GM23338 (cell line): ENCODE data around the gene PGC. TPM values are rescaled to one million over a fixed set of nuclear protein-coding genes. Genes with fewer than 3 reads are reported as not detected.

ENCODE experiments used
- ATAC-seq: fragments of 200-7000 bp; cut with Tn5 transposase; 3 replicates; pipeline ENCODE4 v1.9.1; 2020
- DNase-seq: peaks from one replicate; pipeline ENCODE4 v3.0.0-alpha.2; 2015; ENCODE audit warnings: low spot score
- H2AFZ ChIP-seq: fragments of 200-600 bp; sonication (generic); 2 replicates; pipeline ENCODE4 v1.8.0; 2016; ENCODE audit warnings: antibody characterized with exemption, mild to moderate bottlenecking, moderate library complexity
- H3F3A ChIP-seq: fragments of 200-600 bp; sonication (generic); replicated peaks from 2 replicates; pipeline ENCODE4 v1.8.0; 2017; ENCODE audit warnings: antibody characterized with exemption, mixed run types, low read depth
- H3K27ac ChIP-seq: fragments of 200-600 bp; sonication (generic); 2 replicates; pipeline ENCODE4 v1.6.1; 2016; ENCODE audit warnings: low read depth
- H3K27me3 ChIP-seq: fragments of 200-600 bp; sonication (generic); 2 replicates; pipeline ENCODE4 v1.8.0; 2016; ENCODE audit warnings: mild to moderate bottlenecking, mixed run types, moderate library complexity; ENCODE audit not compliant: insufficient read depth
- H3K36me3 ChIP-seq: fragments of 200-600 bp; sonication (generic); 2 replicates; pipeline ENCODE4 v1.8.0; 2016; ENCODE audit warnings: mild to moderate bottlenecking; ENCODE audit not compliant: insufficient read depth
- H3K4me1 ChIP-seq: fragments of 200-600 bp; sonication (generic); 2 replicates; pipeline ENCODE4 v1.8.0; 2016; ENCODE audit warnings: mild to moderate bottlenecking, moderate library complexity; ENCODE audit not compliant: insufficient read depth
- H3K4me2 ChIP-seq: fragments of 200-600 bp; sonication (generic); 2 replicates; pipeline ENCODE4 v1.7.1; 2017; ENCODE audit warnings: mixed run types
- H3K4me3 ChIP-seq: fragments of 200-600 bp; sonication (generic); 2 replicates; pipeline ENCODE4 v1.6.1; 2016; ENCODE audit warnings: mixed run types
- H3K79me2 ChIP-seq: fragments of 200-600 bp; sonication (generic); replicated peaks from 2 replicates; pipeline ENCODE4 v1.8.0; 2017; ENCODE audit warnings: mild to moderate bottlenecking; ENCODE audit not compliant: insufficient read depth
- H3K9me2 ChIP-seq: fragments of 200-600 bp; sonication (generic); 2 replicates; pipeline ENCODE4 v1.8.0; 2017; ENCODE audit not compliant: insufficient read depth
- H4K20me1 ChIP-seq: fragments of 200-600 bp; sonication (generic); replicated peaks from 2 replicates; pipeline ENCODE4 v1.8.0; 2017; ENCODE audit warnings: mild to moderate bottlenecking; ENCODE audit not compliant: insufficient read depth
- H3K27ac Mint-ChIP-seq: 2 replicates; pipeline ENCODE4 v1.8.0; 2020; ENCODE audit warnings: inconsistent platforms, mild to moderate bottlenecking, moderate library complexity, mixed read lengths
- H3K27me3 Mint-ChIP-seq: 3 replicates; pipeline ENCODE4 v1.8.0; 2022; ENCODE audit warnings: low read depth, mild to moderate bottlenecking, moderate library complexity, mixed read lengths, inconsistent platforms; ENCODE audit not compliant: insufficient read depth, poor library complexity
- H3K36me3 Mint-ChIP-seq: 3 replicates; pipeline ENCODE4 v1.8.0; 2021; ENCODE audit warnings: low read depth, mild to moderate bottlenecking, inconsistent platforms, moderate library complexity, mixed read lengths
- H3K4me1 Mint-ChIP-seq: 3 replicates; pipeline ENCODE4 v1.8.0; 2020; ENCODE audit warnings: mild to moderate bottlenecking, inconsistent platforms, mixed read lengths
- H3K4me3 Mint-ChIP-seq: 3 replicates; pipeline ENCODE4 v1.8.0; 2021; ENCODE audit warnings: moderate library complexity, mild to moderate bottlenecking, inconsistent platforms, mixed read lengths
- H3K9me3 Mint-ChIP-seq: 3 replicates; pipeline ENCODE4 v1.8.0; 2020; ENCODE audit warnings: moderate library complexity, mild to moderate bottlenecking, inconsistent platforms, mixed read lengths
- CREB1 ChIP-seq: fragments of 250-450 bp; sonication (Bioruptor Pico); IDR thresholded peaks from 2 replicates; pipeline ENCODE4 v1.5.0; 2020; ENCODE audit warnings: low read depth, mild to moderate bottlenecking, moderate library complexity
- CTCF ChIP-seq, 2 experiments: fragments of 200-600 bp in 1 of 2; sonication (generic) in 1 of 2; conservative IDR thresholded peaks; 2 replicates each; pipeline versions ENCODE4 v1.5.1 to v1.6.1; 2016 to 2017; ENCODE audit warnings: antibody characterized with exemption in 2 of 2, low read depth in 2 of 2, mild to moderate bottlenecking in 2 of 2, moderate library complexity in 1 of 2
- EZH2 ChIP-seq: fragments of 200-600 bp; sonication (generic); IDR thresholded peaks from one replicate; pipeline ENCODE4 v1.8.0; 2017; ENCODE audit warnings: antibody characterized with exemption, mild to moderate bottlenecking, low read depth; ENCODE audit not compliant: unreplicated experiment
- EZH2phosphoT487 ChIP-seq: fragments of 200-600 bp; sonication (generic); IDR thresholded peaks from one replicate; pipeline ENCODE4 v1.8.1; 2018; ENCODE audit warnings: antibody characterized with exemption; ENCODE audit not compliant: unreplicated experiment
- JUNB ChIP-seq: IDR thresholded peaks from one replicate; pipeline ENCODE4 v1.6.1; 2016; ENCODE audit warnings: antibody characterized with exemption; ENCODE audit not compliant: unreplicated experiment
- NANOG ChIP-seq: IDR thresholded peaks from 2 replicates; pipeline ENCODE4 v1.6.1; 2016; ENCODE audit warnings: antibody characterized with exemption, borderline replicate concordance
- POLR2AphosphoS5 ChIP-seq: IDR thresholded peaks from 2 replicates; pipeline ENCODE4 v1.6.1; 2016; ENCODE audit warnings: antibody characterized with exemption, low read depth
- STAT1 ChIP-seq: IDR thresholded peaks from one replicate; pipeline ENCODE4 v1.6.1; 2016; ENCODE audit warnings: antibody characterized with exemption; ENCODE audit not compliant: unreplicated experiment
- ZNF114 ChIP-seq: fragments of 250-450 bp; sonication (Bioruptor Pico); IDR thresholded peaks from 2 replicates; pipeline ENCODE4 v1.5.0; 2020; ENCODE audit warnings: mild to moderate bottlenecking, moderate library complexity
- ZNF331 ChIP-seq: fragments of 250-450 bp; sonication (Bioruptor Pico); IDR thresholded peaks from 2 replicates; pipeline ENCODE4 v1.5.0; 2020; ENCODE audit warnings: low read depth, mild to moderate bottlenecking, moderate library complexity
- polyA plus RNA-seq: library from polyadenylated mRNA; unstranded; fragments of >200 nt; fragmentation: Nextera tagmentation; extraction: Ambion mirVana; gene quantifications from 2 replicates; pipeline ENCODE4 v1.2.1, GENCODE V29; 2016
- total RNA-seq: library from RNA; depleted of rRNA; stranded (reverse); fragments of >200 nt; shearing (Covaris generic); gene quantifications from 2 replicates; pipeline ENCODE4 v1.2.3, GENCODE V29; 2014
- TF ChIP-seq, protein P1 (sequence below): fragments of 250-450 bp; sonication (Bioruptor Pico); IDR thresholded peaks from 2 replicates; pipeline ENCODE4 v1.5.0; 2020; ENCODE audit warnings: mild to moderate bottlenecking, moderate library complexity
- TF ChIP-seq, protein P2 (sequence below): IDR thresholded peaks from 2 replicates; pipeline ENCODE4 v1.6.1; 2016; ENCODE audit warnings: antibody characterized with exemption

Gene PGC
- total and polyA plus RNA-seq, 2 experiments from 2014 or later, result not detected

DNA sequence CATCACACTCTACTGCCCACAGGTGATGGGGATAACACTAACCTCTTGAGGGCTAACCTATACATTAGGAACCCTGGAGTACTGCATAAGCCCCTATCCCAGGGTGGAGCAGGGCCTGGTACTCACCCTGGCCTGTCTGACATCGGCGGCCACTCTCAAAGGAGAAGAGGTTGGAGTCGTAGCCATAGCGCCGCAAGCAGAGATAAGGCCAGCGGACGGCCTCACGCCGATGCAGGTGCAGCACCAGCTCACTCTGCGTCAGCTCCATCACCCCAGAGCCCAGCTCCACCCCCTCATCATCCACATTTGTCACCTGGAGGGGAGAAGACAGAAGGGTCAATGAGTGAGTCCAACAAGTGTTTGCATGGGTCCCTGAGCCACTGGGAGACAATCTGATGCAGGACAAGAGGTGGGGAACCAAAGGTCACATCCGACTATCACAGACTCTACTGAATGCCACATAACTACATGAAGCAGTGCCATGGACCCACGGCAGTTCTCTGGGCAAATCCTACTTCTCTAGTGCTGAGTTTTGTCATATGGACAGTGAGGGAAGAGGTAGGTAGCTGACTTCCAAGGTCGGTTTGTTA, 28.2 kb upstream of the PGC start:
- H3F3A ChIP-seq, result peaks cover 5% of the 10 kb centered on the region; the same call in 1 of the 2 replicates
- no peaks in the 10 kb centered on the region for H4K20me1 ChIP-seq
- peaks cover 9% of the 10 kb centered on the region; the same call in 1 of the 2 replicates for H3K27me3 ChIP-seq
- 0 out of 2 replicates have a peak, but pooled peaks cover 7% of the 10 kb centered on the region for H3K79me2 ChIP-seq
- Mint-ChIP-seq H3K27me3 (peaks cover 16% of the 10 kb centered on the region), H3K9me3 (no peaks in the 10 kb centered on the region), H3K27ac (no peak overlapping the region), H3K36me3 (peaks cover 19% of the 10 kb centered on the region), H3K4me1 (peaks cover 6% of the 10 kb centered on the region; the same call in 2 of the 3 replicates), H3K4me3 (no peak overlapping the region)
- H3K36me3 ChIP-seq, result no peaks in the 10 kb centered on the region; the same call in 1 of the 2 replicates
- H3K4me1 ChIP-seq, result peaks cover 6% of the 10 kb centered on the region
- H3K9me2 ChIP-seq, result no peaks in the 10 kb centered on the region
- H3K27ac ChIP-seq, result no peak overlapping the region
- no peak for TF ChIP-seq EZH2phosphoT487
- TF ChIP-seq STAT1, result no peak
- no peak for TF ChIP-seq EZH2
- DNase-seq, result no peak
- no peak for ATAC-seq
- no peak overlapping the region for H3K4me2 ChIP-seq
- H3K4me3 ChIP-seq, result no peak overlapping the region
- no peak overlapping the region for H2AFZ ChIP-seq

DNA sequence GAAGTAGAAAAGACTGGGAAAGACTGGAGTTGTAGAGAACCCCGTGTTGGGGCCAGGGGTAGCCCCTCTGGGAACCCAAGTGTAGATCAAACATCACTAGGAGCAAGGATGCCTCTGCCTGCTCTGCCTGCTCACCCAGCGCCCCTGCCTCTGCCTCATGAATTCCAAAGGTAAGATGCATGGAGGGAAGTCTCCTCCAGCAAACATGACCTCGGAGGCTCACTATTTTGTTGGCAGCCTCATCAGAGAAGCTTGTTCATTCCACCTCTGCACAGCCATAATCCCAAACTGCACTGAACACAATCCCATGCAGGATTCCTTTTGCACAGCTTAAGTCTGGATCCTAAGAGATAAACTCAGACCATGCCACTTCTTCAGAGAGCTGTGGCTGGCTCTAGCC, 27.6 kb upstream of the PGC start:
- Histone ChIP-seq H3K79me2 (0 out of 2 replicates have a peak, but pooled peaks cover 7% of the 10 kb centered on the region), H3K4me3 (no peak overlapping the region), H3K4me1 (peaks cover 6% of the 10 kb centered on the region), H2AFZ (no peak overlapping the region), H4K20me1 (no peaks in the 10 kb centered on the region), H3K36me3 (no peaks in the 10 kb centered on the region; the same call in 1 of the 2 replicates), H3K4me2 (no peak overlapping the region), H3F3A (peaks cover 5% of the 10 kb centered on the region; the same call in 1 of the 2 replicates), H3K9me2 (no peaks in the 10 kb centered on the region), H3K27me3 (peaks cover 9% of the 10 kb centered on the region; the same call in 1 of the 2 replicates), H3K27ac (no peak overlapping the region)
- H3K27me3 Mint-ChIP-seq, result peaks cover 15% of the 10 kb centered on the region
- H3K4me3 Mint-ChIP-seq, result no peak overlapping the region
- DNase-seq, result no peak
- H3K9me3 Mint-ChIP-seq, result no peaks in the 10 kb centered on the region
- peaks cover 6% of the 10 kb centered on the region; the same call in 2 of the 3 replicates for H3K4me1 Mint-ChIP-seq
- H3K36me3 Mint-ChIP-seq, result peaks cover 24% of the 10 kb centered on the region
- no peak overlapping the region for H3K27ac Mint-ChIP-seq
- ATAC-seq, result no peak
- no peak for TF ChIP-seq STAT1
- TF ChIP-seq POLR2AphosphoS5, result no peak
- TF ChIP-seq, protein P1, sequence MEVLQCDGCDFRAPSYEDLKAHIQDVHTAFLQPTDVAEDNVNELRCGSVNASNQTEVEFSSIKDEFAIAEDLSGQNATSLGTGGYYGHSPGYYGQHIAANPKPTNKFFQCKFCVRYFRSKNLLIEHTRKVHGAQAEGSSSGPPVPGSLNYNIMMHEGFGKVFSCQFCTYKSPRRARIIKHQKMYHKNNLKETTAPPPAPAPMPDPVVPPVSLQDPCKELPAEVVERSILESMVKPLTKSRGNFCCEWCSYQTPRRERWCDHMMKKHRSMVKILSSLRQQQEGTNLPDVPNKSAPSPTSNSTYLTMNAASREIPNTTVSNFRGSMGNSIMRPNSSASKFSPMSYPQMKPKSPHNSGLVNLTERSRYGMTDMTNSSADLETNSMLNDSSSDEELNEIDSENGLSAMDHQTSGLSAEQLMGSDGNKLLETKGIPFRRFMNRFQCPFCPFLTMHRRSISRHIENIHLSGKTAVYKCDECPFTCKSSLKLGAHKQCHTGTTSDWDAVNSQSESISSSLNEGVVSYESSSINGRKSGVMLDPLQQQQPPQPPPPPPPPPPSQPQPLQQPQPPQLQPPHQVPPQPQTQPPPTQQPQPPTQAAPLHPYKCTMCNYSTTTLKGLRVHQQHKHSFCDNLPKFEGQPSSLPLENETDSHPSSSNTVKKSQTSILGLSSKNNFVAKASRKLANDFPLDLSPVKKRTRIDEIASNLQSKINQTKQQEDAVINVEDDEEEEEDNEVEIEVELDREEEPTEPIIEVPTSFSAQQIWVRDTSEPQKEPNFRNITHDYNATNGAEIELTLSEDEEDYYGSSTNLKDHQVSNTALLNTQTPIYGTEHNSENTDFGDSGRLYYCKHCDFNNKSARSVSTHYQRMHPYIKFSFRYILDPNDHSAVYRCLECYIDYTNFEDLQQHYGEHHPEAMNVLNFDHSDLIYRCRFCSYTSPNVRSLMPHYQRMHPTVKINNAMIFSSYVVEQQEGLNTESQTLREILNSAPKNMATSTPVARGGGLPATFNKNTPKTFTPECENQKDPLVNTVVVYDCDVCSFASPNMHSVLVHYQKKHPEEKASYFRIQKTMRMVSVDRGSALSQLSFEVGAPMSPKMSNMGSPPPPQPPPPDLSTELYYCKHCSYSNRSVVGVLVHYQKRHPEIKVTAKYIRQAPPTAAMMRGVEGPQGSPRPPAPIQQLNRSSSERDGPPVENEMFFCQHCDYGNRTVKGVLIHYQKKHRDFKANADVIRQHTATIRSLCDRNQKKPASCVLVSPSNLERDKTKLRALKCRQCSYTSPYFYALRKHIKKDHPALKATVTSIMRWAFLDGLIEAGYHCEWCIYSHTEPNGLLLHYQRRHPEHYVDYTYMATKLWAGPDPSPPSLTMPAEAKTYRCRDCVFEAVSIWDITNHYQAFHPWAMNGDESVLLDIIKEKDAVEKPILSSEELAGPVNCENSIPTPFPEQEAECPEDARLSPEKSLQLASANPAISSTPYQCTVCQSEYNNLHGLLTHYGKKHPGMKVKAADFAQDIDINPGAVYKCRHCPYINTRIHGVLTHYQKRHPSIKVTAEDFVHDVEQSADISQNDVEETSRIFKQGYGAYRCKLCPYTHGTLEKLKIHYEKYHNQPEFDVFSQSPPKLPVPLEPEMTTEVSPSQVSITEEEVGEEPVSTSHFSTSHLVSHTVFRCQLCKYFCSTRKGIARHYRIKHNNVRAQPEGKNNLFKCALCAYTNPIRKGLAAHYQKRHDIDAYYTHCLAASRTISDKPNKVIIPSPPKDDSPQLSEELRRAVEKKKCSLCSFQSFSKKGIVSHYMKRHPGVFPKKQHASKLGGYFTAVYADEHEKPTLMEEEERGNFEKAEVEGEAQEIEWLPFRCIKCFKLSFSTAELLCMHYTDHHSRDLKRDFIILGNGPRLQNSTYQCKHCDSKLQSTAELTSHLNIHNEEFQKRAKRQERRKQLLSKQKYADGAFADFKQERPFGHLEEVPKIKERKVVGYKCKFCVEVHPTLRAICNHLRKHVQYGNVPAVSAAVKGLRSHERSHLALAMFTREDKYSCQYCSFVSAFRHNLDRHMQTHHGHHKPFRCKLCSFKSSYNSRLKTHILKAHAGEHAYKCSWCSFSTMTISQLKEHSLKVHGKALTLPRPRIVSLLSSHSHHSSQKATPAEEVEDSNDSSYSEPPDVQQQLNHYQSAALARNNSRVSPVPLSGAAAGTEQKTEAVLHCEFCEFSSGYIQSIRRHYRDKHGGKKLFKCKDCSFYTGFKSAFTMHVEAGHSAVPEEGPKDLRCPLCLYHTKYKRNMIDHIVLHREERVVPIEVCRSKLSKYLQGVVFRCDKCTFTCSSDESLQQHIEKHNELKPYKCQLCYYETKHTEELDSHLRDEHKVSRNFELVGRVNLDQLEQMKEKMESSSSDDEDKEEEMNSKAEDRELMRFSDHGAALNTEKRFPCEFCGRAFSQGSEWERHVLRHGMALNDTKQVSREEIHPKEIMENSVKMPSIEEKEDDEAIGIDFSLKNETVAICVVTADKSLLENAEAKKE (CRISPR knock-in tag), result no peak
- no peak for TF ChIP-seq EZH2phosphoT487
- TF ChIP-seq EZH2, result no peak
- no peak for TF ChIP-seq ZNF114 (CRISPR knock-in tag)
- no peak for TF ChIP-seq ZNF331 (CRISPR knock-in tag)
- TF ChIP-seq NANOG, result no peak
- no peak for TF ChIP-seq JUNB
- TF ChIP-seq, protein P2, sequence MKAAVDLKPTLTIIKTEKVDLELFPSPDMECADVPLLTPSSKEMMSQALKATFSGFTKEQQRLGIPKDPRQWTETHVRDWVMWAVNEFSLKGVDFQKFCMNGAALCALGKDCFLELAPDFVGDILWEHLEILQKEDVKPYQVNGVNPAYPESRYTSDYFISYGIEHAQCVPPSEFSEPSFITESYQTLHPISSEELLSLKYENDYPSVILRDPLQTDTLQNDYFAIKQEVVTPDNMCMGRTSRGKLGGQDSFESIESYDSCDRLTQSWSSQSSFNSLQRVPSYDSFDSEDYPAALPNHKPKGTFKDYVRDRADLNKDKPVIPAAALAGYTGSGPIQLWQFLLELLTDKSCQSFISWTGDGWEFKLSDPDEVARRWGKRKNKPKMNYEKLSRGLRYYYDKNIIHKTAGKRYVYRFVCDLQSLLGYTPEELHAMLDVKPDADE, result no peak
- TF ChIP-seq CTCF (conservative IDR thresholded peaks at IDR 0.05; ENCODE audit: low read depth in 2 of 2), result no peak
- TF ChIP-seq CREB1, result no peak
